SK-N-SH treated with all-trans-retinoic acid at 6 μM for 48 hours (cell line): ENCODE measurements around the gene TDRD3.

Experiments
- ATAC-seq: fragments of 200-7000 bp; cut with Tn5 transposase; 3 replicates; pipeline ENCODE4 v1.9.1; 2020; ENCODE audit warnings: mild to moderate bottlenecking, moderate library complexity
- ARNTL ChIP-seq: fragments of 450-650 bp; formaldehyde crosslinking; IDR thresholded peaks from 2 replicates; pipeline ENCODE4 v1.5.0; 2020; ENCODE audit warnings: low read depth, mild to moderate bottlenecking, moderate library complexity, borderline replicate concordance
- BACH2 ChIP-seq: fragments of 250-450 bp; sonication (Bioruptor Pico); IDR thresholded peaks from 2 replicates; pipeline ENCODE4 v1.9.0; 2021; ENCODE audit warnings: mild to moderate bottlenecking, borderline replicate concordance
- ESRRG ChIP-seq: fragments of 250-450 bp; sonication (Bioruptor Pico); IDR thresholded peaks from 2 replicates; pipeline ENCODE4 v1.6.1; 2021; ENCODE audit warnings: mild to moderate bottlenecking
- GLIS3 ChIP-seq: fragments of 250-450 bp; sonication (Bioruptor Pico); IDR thresholded peaks from 2 replicates; pipeline ENCODE4 v1.5.0; 2020; ENCODE audit warnings: mild to moderate bottlenecking, moderate library complexity
- ISL1 ChIP-seq: fragments of 250-450 bp; sonication (Bioruptor Pico); IDR thresholded peaks from 2 replicates; pipeline ENCODE4 v2.1.2; 2022; ENCODE audit warnings: mild to moderate bottlenecking, moderate library complexity
- OSR1 ChIP-seq: fragments of 250-450 bp; sonication (Bioruptor Pico); IDR thresholded peaks from 2 replicates; pipeline ENCODE4 v1.8.0; 2022; ENCODE audit warnings: moderate library complexity, mild to moderate bottlenecking, inconsistent platforms
- PPARA ChIP-seq: fragments of 250-450 bp; sonication (Bioruptor Pico); IDR thresholded peaks from 2 replicates; pipeline ENCODE4 v1.5.0; 2020; ENCODE audit warnings: mild to moderate bottlenecking, borderline replicate concordance
- RARB ChIP-seq: fragments of 250-450 bp; sonication (Bioruptor Pico); IDR thresholded peaks from 2 replicates; pipeline ENCODE4 v1.8.0; 2021; ENCODE audit warnings: mild to moderate bottlenecking, moderate library complexity
- TCF4 ChIP-seq: fragments of 250-450 bp; sonication (Bioruptor Pico); IDR thresholded peaks from 2 replicates; pipeline ENCODE4 v1.8.0; 2021; ENCODE audit warnings: mild to moderate bottlenecking, moderate library complexity, borderline replicate concordance
- TOX ChIP-seq: fragments of 250-450 bp; sonication (Bioruptor Pico); IDR thresholded peaks from 2 replicates; pipeline ENCODE4 v1.8.0; 2021; ENCODE audit warnings: mild to moderate bottlenecking, moderate library complexity, borderline replicate concordance
- ZC3H10 ChIP-seq: fragments of 250-450 bp; sonication (Bioruptor Pico); IDR thresholded peaks from 2 replicates; pipeline ENCODE4 v1.5.1; 2021; ENCODE audit warnings: mild to moderate bottlenecking, moderate library complexity
- ZFP30 ChIP-seq: fragments of 450-650 bp; formaldehyde crosslinking; IDR thresholded peaks from 2 replicates; pipeline ENCODE4 v1.5.0; 2022; ENCODE audit warnings: mild to moderate bottlenecking, moderate library complexity
- ZNF565 ChIP-seq: fragments of 450-650 bp; formaldehyde crosslinking; conservative IDR thresholded peaks from 2 replicates; pipeline ENCODE4 v1.5.0; 2020; ENCODE audit warnings: low read depth, mild to moderate bottlenecking, moderate library complexity
- ZNF70 ChIP-seq: fragments of 450-650 bp; formaldehyde crosslinking; IDR thresholded peaks from 2 replicates; pipeline ENCODE4 v1.5.0; 2020; ENCODE audit warnings: mild to moderate bottlenecking, moderate library complexity
- ZNF8 ChIP-seq: fragments of 450-650 bp; formaldehyde crosslinking; IDR thresholded peaks from 2 replicates; pipeline ENCODE4 v1.5.0; 2020; ENCODE audit warnings: mild to moderate bottlenecking, moderate library complexity
- TF ChIP-seq, protein P1 (sequence below): fragments of 250-450 bp; sonication (Bioruptor Pico); IDR thresholded peaks from 2 replicates; pipeline ENCODE4 v1.5.0; 2020; ENCODE audit warnings: mild to moderate bottlenecking, moderate library complexity
- TF ChIP-seq, protein P2 (sequence below): fragments of 250-450 bp; sonication (Bioruptor Pico); IDR thresholded peaks from 2 replicates; pipeline ENCODE4 v1.5.1; 2021; ENCODE audit warnings: mild to moderate bottlenecking, moderate library complexity
- TF ChIP-seq, protein P3 (sequence below): fragments of 250-450 bp; sonication (Bioruptor Pico); IDR thresholded peaks from 2 replicates; pipeline ENCODE4 v1.8.0; 2020; ENCODE audit warnings: mild to moderate bottlenecking, moderate library complexity, borderline replicate concordance
- TF ChIP-seq, protein P4 (sequence below): fragments of 250-450 bp; sonication (Bioruptor Pico); IDR thresholded peaks from 2 replicates; pipeline ENCODE4 v1.5.1; 2020; ENCODE audit warnings: low read depth, mild to moderate bottlenecking, moderate library complexity
- TF ChIP-seq, protein P5 (sequence below): fragments of 250-450 bp; sonication (Bioruptor Pico); IDR thresholded peaks from 2 replicates; pipeline ENCODE4 v1.8.0; 2021; ENCODE audit warnings: low read depth, mild to moderate bottlenecking, moderate library complexity, borderline replicate concordance

The TDRD3 gene

DNA sequence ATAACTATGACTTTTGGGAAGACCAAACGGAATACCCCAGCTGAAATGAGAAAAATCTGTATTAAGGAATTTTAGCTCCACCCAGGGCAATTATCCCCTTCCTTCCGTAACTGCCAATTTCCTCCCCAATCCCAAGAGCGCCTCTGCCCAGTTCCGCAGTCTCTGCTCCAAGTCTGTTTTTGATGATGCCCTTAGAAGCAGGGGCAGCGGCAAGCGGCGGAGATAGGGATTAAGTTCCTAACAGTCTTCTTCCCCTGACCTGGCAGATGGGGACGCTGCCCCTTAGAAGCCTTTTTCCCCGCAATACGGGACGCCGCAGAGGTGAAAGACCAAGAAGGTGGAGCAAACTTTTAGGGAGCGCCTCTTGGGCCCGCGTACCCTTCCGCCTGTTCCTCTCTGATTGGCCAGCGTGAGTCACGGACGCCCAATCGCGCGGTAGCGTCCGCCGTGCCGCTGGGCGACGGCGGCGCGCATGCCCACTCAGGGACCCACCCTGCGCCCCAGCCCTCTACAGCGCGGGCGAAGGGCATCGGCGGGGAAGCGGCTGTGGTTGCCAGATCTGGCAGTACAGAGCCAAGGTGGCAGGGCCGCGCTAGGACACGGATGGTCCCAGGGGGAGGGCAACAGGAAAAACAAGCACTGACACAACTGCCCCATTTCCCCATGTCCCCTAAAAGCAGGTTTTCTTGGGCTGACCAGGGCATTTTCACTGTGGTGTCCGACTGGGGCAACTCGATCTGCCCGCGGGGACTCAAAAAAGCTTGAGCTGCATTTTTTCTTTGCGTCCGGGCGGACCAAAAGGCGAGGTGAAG, 843 bp upstream of the TDRD3 start:
- TF ChIP-seq, protein P1, sequence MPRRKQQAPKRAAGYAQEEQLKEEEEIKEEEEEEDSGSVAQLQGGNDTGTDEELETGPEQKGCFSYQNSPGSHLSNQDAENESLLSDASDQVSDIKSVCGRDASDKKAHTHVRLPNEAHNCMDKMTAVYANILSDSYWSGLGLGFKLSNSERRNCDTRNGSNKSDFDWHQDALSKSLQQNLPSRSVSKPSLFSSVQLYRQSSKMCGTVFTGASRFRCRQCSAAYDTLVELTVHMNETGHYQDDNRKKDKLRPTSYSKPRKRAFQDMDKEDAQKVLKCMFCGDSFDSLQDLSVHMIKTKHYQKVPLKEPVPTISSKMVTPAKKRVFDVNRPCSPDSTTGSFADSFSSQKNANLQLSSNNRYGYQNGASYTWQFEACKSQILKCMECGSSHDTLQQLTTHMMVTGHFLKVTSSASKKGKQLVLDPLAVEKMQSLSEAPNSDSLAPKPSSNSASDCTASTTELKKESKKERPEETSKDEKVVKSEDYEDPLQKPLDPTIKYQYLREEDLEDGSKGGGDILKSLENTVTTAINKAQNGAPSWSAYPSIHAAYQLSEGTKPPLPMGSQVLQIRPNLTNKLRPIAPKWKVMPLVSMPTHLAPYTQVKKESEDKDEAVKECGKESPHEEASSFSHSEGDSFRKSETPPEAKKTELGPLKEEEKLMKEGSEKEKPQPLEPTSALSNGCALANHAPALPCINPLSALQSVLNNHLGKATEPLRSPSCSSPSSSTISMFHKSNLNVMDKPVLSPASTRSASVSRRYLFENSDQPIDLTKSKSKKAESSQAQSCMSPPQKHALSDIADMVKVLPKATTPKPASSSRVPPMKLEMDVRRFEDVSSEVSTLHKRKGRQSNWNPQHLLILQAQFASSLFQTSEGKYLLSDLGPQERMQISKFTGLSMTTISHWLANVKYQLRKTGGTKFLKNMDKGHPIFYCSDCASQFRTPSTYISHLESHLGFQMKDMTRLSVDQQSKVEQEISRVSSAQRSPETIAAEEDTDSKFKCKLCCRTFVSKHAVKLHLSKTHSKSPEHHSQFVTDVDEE = 0 out of 2 replicates have a peak, but pooled peaks have one; percentile 17
- TF ChIP-seq ESRRG (CRISPR knock-in tag) = no peak
- peak; percentile 93 for ATAC-seq

DNA sequence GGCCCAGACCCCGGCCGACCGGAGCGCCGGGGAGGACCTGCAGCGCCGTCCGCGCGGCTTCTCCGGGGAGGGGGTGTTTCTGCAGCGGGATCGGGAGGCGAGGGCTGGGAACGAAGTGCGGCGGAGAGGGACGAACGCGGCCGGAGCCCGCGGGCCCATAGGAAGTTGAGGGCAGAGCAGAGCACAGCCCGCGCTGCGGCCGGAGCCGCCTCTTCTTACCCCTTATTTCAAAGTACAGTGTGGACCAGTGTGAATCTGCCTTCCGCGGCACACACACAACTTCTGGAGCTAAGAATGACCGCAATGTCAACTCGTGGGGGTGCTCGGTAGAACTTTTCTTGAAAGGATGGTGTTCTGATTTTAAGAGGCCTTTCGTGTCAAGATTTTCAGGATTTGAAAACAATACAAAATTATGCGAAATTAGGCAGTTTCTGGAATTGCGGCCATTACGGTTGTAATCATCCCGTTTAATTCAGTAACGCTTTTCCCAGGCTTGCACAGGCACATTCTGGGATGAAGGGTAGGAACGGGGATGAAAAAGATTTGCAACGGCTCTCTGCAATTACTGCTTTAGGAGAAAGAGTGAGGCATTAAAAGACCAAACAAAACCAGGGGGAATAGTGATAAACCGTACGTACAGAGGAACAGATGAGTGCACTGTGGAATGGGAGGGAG, 821 bp downstream of the TDRD3 start:
- no peak for TF ChIP-seq ZNF70 (CRISPR knock-in tag)
- no peak for TF ChIP-seq PPARA (CRISPR knock-in tag)
- ATAC-seq = peak; percentile 38

DNA sequence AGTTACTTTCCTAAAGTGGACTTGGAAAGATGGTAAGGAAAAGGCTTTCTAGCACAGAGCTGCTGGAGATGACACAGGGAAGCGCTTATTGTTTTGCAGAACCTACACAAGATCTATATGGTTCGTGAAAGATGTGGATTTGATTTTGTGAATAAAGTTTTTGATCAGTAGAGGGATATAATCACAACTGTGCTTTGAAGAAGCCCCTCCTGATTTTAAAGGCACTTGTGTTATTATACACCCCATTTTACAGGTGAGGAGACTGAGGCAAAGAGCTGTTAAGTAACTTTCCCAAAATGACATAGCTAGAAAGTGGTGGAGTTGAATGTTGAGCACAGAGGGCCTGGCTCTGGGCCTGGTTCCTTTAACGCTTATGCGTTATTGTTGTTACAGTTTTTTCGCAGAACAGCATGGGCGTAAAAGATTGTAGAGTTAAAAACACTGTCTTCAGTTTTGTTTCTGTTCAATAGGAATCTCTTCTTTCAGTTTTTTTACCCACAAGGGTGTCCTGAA, 1.4 kb downstream of the TDRD3 start:
- TF ChIP-seq ZC3H10 (CRISPR knock-in tag) = no peak
- TF ChIP-seq ZFP30 (CRISPR knock-in tag) = no peak
- no peak for TF ChIP-seq GLIS3 (CRISPR knock-in tag)
- TF ChIP-seq, protein P1 = no peak
- TF ChIP-seq ARNTL = no peak
- no peak for TF ChIP-seq ZNF8 (CRISPR knock-in tag)
- TF ChIP-seq, protein P2, sequence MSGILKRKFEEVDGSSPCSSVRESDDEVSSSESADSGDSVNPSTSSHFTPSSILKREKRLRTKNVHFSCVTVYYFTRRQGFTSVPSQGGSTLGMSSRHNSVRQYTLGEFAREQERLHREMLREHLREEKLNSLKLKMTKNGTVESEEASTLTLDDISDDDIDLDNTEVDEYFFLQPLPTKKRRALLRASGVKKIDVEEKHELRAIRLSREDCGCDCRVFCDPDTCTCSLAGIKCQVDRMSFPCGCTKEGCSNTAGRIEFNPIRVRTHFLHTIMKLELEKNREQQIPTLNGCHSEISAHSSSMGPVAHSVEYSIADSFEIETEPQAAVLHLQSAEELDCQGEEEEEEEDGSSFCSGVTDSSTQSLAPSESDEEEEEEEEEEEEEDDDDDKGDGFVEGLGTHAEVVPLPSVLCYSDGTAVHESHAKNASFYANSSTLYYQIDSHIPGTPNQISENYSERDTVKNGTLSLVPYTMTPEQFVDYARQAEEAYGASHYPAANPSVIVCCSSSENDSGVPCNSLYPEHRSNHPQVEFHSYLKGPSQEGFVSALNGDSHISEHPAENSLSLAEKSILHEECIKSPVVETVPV (CRISPR knock-in tag) = no peak
- TF ChIP-seq, protein P3, sequence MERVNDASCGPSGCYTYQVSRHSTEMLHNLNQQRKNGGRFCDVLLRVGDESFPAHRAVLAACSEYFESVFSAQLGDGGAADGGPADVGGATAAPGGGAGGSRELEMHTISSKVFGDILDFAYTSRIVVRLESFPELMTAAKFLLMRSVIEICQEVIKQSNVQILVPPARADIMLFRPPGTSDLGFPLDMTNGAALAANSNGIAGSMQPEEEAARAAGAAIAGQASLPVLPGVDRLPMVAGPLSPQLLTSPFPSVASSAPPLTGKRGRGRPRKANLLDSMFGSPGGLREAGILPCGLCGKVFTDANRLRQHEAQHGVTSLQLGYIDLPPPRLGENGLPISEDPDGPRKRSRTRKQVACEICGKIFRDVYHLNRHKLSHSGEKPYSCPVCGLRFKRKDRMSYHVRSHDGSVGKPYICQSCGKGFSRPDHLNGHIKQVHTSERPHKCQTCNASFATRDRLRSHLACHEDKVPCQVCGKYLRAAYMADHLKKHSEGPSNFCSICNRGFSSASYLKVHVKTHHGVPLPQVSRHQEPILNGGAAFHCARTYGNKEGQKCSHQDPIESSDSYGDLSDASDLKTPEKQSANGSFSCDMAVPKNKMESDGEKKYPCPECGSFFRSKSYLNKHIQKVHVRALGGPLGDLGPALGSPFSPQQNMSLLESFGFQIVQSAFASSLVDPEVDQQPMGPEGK (CRISPR knock-in tag) = no peak
- no peak for TF ChIP-seq TCF4 (CRISPR knock-in tag)
- TF ChIP-seq RARB = no peak
- TF ChIP-seq BACH2 = no peak
- no peak for TF ChIP-seq TOX (CRISPR knock-in tag)
- TF ChIP-seq ISL1 (CRISPR knock-in tag) = no peak
- TF ChIP-seq ZNF565 (CRISPR knock-in tag) = no peak
- no peak for TF ChIP-seq ESRRG (CRISPR knock-in tag)
- no peak for TF ChIP-seq OSR1 (CRISPR knock-in tag)
- TF ChIP-seq, protein P4, sequence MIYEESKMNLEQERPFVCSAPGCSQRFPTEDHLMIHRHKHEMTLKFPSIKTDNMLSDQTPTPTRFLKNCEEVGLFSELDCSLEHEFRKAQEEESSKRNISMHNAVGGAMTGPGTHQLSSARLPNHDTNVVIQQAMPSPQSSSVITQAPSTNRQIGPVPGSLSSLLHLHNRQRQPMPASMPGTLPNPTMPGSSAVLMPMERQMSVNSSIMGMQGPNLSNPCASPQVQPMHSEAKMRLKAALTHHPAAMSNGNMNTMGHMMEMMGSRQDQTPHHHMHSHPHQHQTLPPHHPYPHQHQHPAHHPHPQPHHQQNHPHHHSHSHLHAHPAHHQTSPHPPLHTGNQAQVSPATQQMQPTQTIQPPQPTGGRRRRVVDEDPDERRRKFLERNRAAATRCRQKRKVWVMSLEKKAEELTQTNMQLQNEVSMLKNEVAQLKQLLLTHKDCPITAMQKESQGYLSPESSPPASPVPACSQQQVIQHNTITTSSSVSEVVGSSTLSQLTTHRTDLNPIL (CRISPR knock-in tag) = no peak
- TF ChIP-seq, protein P5, sequence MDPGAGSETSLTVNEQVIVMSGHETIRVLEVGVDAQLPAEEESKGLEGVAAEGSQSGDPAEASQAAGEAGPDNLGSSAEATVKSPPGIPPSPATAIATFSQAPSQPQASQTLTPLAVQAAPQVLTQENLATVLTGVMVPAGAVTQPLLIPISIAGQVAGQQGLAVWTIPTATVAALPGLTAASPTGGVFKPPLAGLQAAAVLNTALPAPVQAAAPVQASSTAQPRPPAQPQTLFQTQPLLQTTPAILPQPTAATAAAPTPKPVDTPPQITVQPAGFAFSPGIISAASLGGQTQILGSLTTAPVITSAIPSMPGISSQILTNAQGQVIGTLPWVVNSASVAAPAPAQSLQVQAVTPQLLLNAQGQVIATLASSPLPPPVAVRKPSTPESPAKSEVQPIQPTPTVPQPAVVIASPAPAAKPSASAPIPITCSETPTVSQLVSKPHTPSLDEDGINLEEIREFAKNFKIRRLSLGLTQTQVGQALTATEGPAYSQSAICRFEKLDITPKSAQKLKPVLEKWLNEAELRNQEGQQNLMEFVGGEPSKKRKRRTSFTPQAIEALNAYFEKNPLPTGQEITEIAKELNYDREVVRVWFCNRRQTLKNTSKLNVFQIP = no peak
- ATAC-seq = no peak
